GM19193 (cell line): ENCODE results near the gene ATF6B.
A peak's percentile ranks its signal among the peaks of the same experiment; 100 is the strongest.

Experiments used
- POLR2A ChIP-seq: IDR thresholded peaks from 4 replicates; pipeline ENCODE4 v1.6.1; 2011; ENCODE audit not compliant: insufficient read depth, insufficient read length; ENCODE audit errors: extremely low read depth

Gene ATF6B

GRCh38 chr6:32126880-32127279, 1.2 kb downstream of the ATF6B start:
- no peak for TF ChIP-seq POLR2A

GRCh38 chr6:32123681-32124080, 4.4 kb downstream of the ATF6B start:
- TF ChIP-seq POLR2A: no peak

- TF ChIP-seq POLR2A: no peak
Observed at GRCh38 chr6:32120573-32121059, 7.4 kb downstream of the ATF6B start.

- TF ChIP-seq POLR2A: no peak
Observed at GRCh38 chr6:32118782-32119628, 9.0 kb downstream of the ATF6B start.

GRCh38 chr6:32117461-32117860, 10.6 kb downstream of the ATF6B start:
- no peak for TF ChIP-seq POLR2A

GRCh38 chr6:32116674-32117073, 11.4 kb downstream of the ATF6B start:
- no peak for TF ChIP-seq POLR2A

- TF ChIP-seq POLR2A: no peak
Observed at GRCh38 chr6:32115623-32116022, 12.4 kb downstream of the ATF6B start.

GRCh38 chr6:32114796-32115195, 13.2 kb downstream of the ATF6B start:
- TF ChIP-seq POLR2A: no peak

- no peak for TF ChIP-seq POLR2A
Observed at GRCh38 chr6:32113386-32114352, 14.4 kb downstream of the ATF6B start.

- no peak for TF ChIP-seq POLR2A
Observed at GRCh38 chr6:32112431-32112980, 15.5 kb downstream of the ATF6B start.

GRCh38 chr6:32111424-32112066, 16.5 kb downstream of the ATF6B start:
- TF ChIP-seq POLR2A: no peak

GRCh38 chr6:32110632-32111031, 17.4 kb downstream of the ATF6B start:
- TF ChIP-seq POLR2A: peak; percentile 12

GRCh38 chr6:32109765-32110160, 18.3 kb downstream of the ATF6B start:
- TF ChIP-seq POLR2A: no peak

GRCh38 chr6:32109114-32109764, 18.8 kb downstream of the ATF6B start, which contains the start of gene TNXB:
TSS of gene TNXB (minus strand) at chr6:32109338. CDS start at chr6:32098198, 11,140 bp downstream.
- no peak for TF ChIP-seq POLR2A

- no peak for TF ChIP-seq POLR2A
Observed at GRCh38 chr6:32108727-32109113, 19.3 kb downstream of the ATF6B start.

- no peak for TF ChIP-seq POLR2A
Observed at GRCh38 chr6:32108094-32108627, 19.9 kb downstream of the ATF6B start.
